A673 (cell line): ENCODE results near the gene SDE2. TPM values are rescaled to one million over a fixed set of nuclear protein-coding genes. Genes with fewer than 3 reads are reported as not detected.

ENCODE experiments used
- BruUV-seq: library from RNA; stranded (reverse); fragments of 400-500 nt; replicated peaks from 2 replicates; lab custom pipeline; 2021; lab: Mats Ljungman, UMichigan
- CTCF ChIA-PET: fragments of 300-600 bp; sonication (Branson Sonifier 250); formaldehyde crosslinking; loops from one replicate; lab custom pipeline; 2022; ENCODE audit warnings: antibody characterized with exemption; lab: Charles Lee
- POLR2A ChIA-PET: fragments of 300-600 bp; sonication (Branson Sonifier 250); formaldehyde crosslinking; loops from one replicate; lab custom pipeline; 2022; ENCODE audit warnings: antibody characterized with exemption; ENCODE audit not compliant: low non-redundant PET; lab: Charles Lee
- DNase-seq: peaks from one replicate; pipeline ENCODE4 v3.0.0-alpha.2; 2015; ENCODE audit warnings: low spot score
- H3K27ac ChIP-seq: fragments of 200-600 bp; sonication (generic); 2 replicates; pipeline ENCODE4 v1.5.1; 2016; ENCODE audit warnings: mixed run types, low read depth, mild to moderate bottlenecking, mixed read lengths, antibody characterized with exemption, low read length; ENCODE audit not compliant: poor library complexity, severe bottlenecking
- H3K27me3 ChIP-seq: fragments of 200-600 bp; sonication (generic); replicated peaks from 2 replicates; pipeline ENCODE4 v1.6.1; 2017; ENCODE audit warnings: mixed run types, low read depth, mild to moderate bottlenecking, mixed read lengths, antibody characterized with exemption, low read length; ENCODE audit not compliant: insufficient read depth, poor library complexity
- H3K36me3 ChIP-seq: fragments of 200-600 bp; sonication (generic); 2 replicates; pipeline ENCODE4 v1.6.1; 2016; ENCODE audit warnings: mixed run types, mild to moderate bottlenecking, mixed read lengths, antibody characterized with exemption, low read length; ENCODE audit not compliant: insufficient read depth, poor library complexity, severe bottlenecking
- H3K4me1 ChIP-seq: fragments of 200-600 bp; sonication (generic); 2 replicates; pipeline ENCODE4 v1.6.1; 2017; ENCODE audit warnings: mixed run types, mild to moderate bottlenecking, mixed read lengths, antibody characterized with exemption, low read length; ENCODE audit not compliant: insufficient read depth, poor library complexity, severe bottlenecking
- H3K4me3 ChIP-seq: fragments of 200-600 bp; sonication (generic); 2 replicates; pipeline ENCODE4 v1.5.1; 2016; ENCODE audit warnings: low read depth, mixed run types, mild to moderate bottlenecking, mixed read lengths, low read length; ENCODE audit not compliant: poor library complexity, severe bottlenecking
- H3K9me3 ChIP-seq: fragments of 200-600 bp; sonication (generic); 2 replicates; pipeline ENCODE4 v1.6.1; 2016; ENCODE audit warnings: mixed run types, low read depth, mild to moderate bottlenecking, mixed read lengths, antibody characterized with exemption, low read length; ENCODE audit not compliant: poor library complexity, severe bottlenecking
- CTCF ChIP-seq: fragments of 300-800, 200-600 bp; sonication (generic); conservative IDR thresholded peaks from 2 replicates; pipeline ENCODE4 v1.5.1; 2017; ENCODE audit warnings: low read depth, mild to moderate bottlenecking, antibody characterized with exemption, low read length, moderate library complexity, mixed read lengths
- EZH2 ChIP-seq: fragments of 200-600 bp; sonication (generic); IDR thresholded peaks from 2 replicates; pipeline ENCODE4 v1.6.1; 2017; ENCODE audit warnings: borderline replicate concordance, low read depth, mild to moderate bottlenecking, mixed read lengths, antibody characterized with exemption, low read length; ENCODE audit not compliant: poor library complexity, severe bottlenecking
- intact Hi-C: fragments of 100-400 bp; cut with micrococcal nuclease; formaldehyde crosslinking; loops from one replicate; pipeline ENCODE4 v1.10.0; 2022; ENCODE audit not compliant: unreplicated experiment
- total RNA-seq: library from RNA; stranded (reverse); gene quantifications from 2 replicates; pipeline ENCODE4 v1.2.3, GENCODE V29; 2021

The SDE2 gene
- total RNA-seq, 1 experiment from 2014 or later, result 26.7 TPM

GRCh38 chr1:226006686-226007085, 7.5 kb upstream of the SDE2 start:
- no peak overlapping the region for H3K4me3 ChIP-seq
- TF ChIP-seq EZH2 (no peak), CTCF (no peak)
- POLR2A ChIA-PET, result no interaction called here

GRCh38 chr1:226004396-226004795, 5.3 kb upstream of the SDE2 start:
- H3K9me3 ChIP-seq, result no peaks in the 10 kb centered on the region
- BruUV-seq, result no TSS peak
- DNase-seq, result no peak
- no peak overlapping the region for H3K4me3 ChIP-seq
- intact Hi-C loops, result no loop called here
- no peaks in the 10 kb centered on the region for H3K36me3 ChIP-seq
- TF ChIP-seq CTCF (no peak), EZH2 (no peak)
- H3K27me3 ChIP-seq, result no peaks in the 10 kb centered on the region
- ChIA-PET POLR2A (no interaction called here), CTCF (no interaction called here)
- H3K27ac ChIP-seq, result no peak overlapping the region
- H3K4me1 ChIP-seq, result peaks cover 21% of the 10 kb centered on the region

More at GRCh38 chr1:226006686-226007085, 7.5 kb upstream of the SDE2 start:
- DNase-seq, result no peak
- Histone ChIP-seq H3K27me3 (no peaks in the 10 kb centered on the region), H3K36me3 (no peaks in the 10 kb centered on the region), H3K9me3 (no peaks in the 10 kb centered on the region), H3K4me1 (peaks cover 14% of the 10 kb centered on the region), H3K27ac (no peak overlapping the region)
- intact Hi-C loops, result no loop called here
- CTCF ChIA-PET, result no interaction called here
- BruUV-seq, result no TSS peak

- no peaks in the 10 kb centered on the region for H3K9me3 ChIP-seq
- H3K4me3 ChIP-seq, result no peak overlapping the region
- DNase-seq, result no peak
- ChIA-PET POLR2A (no interaction called here), CTCF (no interaction called here)
- H3K36me3 ChIP-seq, result no peaks in the 10 kb centered on the region
- H3K4me1 ChIP-seq, result peaks cover 21% of the 10 kb centered on the region
- intact Hi-C loops, result no loop called here
- TF ChIP-seq EZH2 (no peak), CTCF (no peak)
- BruUV-seq, result no TSS peak
- no peak overlapping the region for H3K27ac ChIP-seq
- no peaks in the 10 kb centered on the region for H3K27me3 ChIP-seq
These were observed 4.5 kb upstream of the SDE2 start for GRCh38 chr1:226003502-226004170.
